Stomach smooth muscle (tissue), 2 donors: Measurements from ENCODE around the gene EGLN2.
"Not testable (repeated sequence)": the region's sequence is repeated elsewhere in the genome, so short reads cannot be mapped to it uniquely, and the experiment has no call there.

Experiments
- H3K27ac ChIP-seq: one replicate; pipeline ENCODE4 v1.7.0; 2013; ENCODE audit warnings: mild to moderate bottlenecking, low read length, inconsistent platforms
- H3K27me3 ChIP-seq, 2 donors: one replicate each; pipeline ENCODE4 v1.7.0; 2013; ENCODE audit warnings: low read length in 2 of 2; ENCODE audit not compliant: insufficient read depth in 2 of 2, control insufficient read depth in 1 of 2
- H3K36me3 ChIP-seq, 2 donors: one replicate each; pipeline ENCODE4 v1.7.0; 2013; ENCODE audit warnings: low read length in 2 of 2; ENCODE audit not compliant: control insufficient read depth in 2 of 2, insufficient read depth in 2 of 2
- H3K4me1 ChIP-seq: one replicate; pipeline ENCODE4 v1.7.0; 2013; ENCODE audit warnings: low read length; ENCODE audit not compliant: control insufficient read depth, insufficient read depth
- H3K4me3 ChIP-seq, 2 donors: one replicate each; pipeline ENCODE4 v1.7.0; 2013; ENCODE audit warnings: low read length in 2 of 2
- H3K9ac ChIP-seq, 2 donors: one replicate each; pipeline ENCODE4 v1.7.0; 2013; ENCODE audit warnings: low read length in 2 of 2, mild to moderate bottlenecking in 1 of 2
- H3K9me3 ChIP-seq, 2 donors: one replicate each; pipeline ENCODE4 v1.7.0; 2013; ENCODE audit warnings: low read length in 2 of 2; ENCODE audit not compliant: control insufficient read depth in 2 of 2
- donor health status: healthy.
- donor health status: Pancreatic carcinoma.

EGLN2 gene

GRCh38 chr19:40776932-40777644 is 21.9 kb upstream of the EGLN2 start:
- H3K9ac ChIP-seq = peak overlapping the region; percentile 74 to 98
- H3K27me3 ChIP-seq = no peaks in the 10 kb centered on the region
- H3K4me1 ChIP-seq = peaks cover 15% of the 10 kb centered on the region
- peak overlapping the region; percentile 98 for H3K27ac ChIP-seq
- H3K9me3 ChIP-seq = no peaks in the 10 kb centered on the region
- peak overlapping the region; percentile 69 to 93 for H3K4me3 ChIP-seq
- H3K36me3 ChIP-seq = peaks cover 0 to 1% of the 10 kb centered on the region in 2 donors

GRCh38 chr19:40777645-40777936 is 21.4 kb upstream of the EGLN2 start:
- no peaks in the 10 kb centered on the region for H3K27me3 ChIP-seq
- H3K9ac ChIP-seq = peak overlapping the region; percentile 74 to 98
- H3K9me3 ChIP-seq = no peaks in the 10 kb centered on the region
- peaks cover 15% of the 10 kb centered on the region for H3K4me1 ChIP-seq
- H3K27ac ChIP-seq = peak overlapping the region; percentile 98
- H3K4me3 ChIP-seq = peak overlapping the region; percentile 69 to 93
- peaks cover 0 to 3% of the 10 kb centered on the region in 2 donors for H3K36me3 ChIP-seq

GRCh38 chr19:40777937-40778705 is 20.9 kb upstream of the EGLN2 start, which contains the start of gene RAB4B:
Gene RAB4B, plus strand, starts transcription at chr19:40778247. Its CDS starts 129 bp downstream, at chr19:40778376.
- Histone ChIP-seq H3K4me1 (peaks cover 15% of the 10 kb centered on the region), H3K9ac (peak within 1 kb of the TSS; percentile 95 to 98), H3K4me3 (peak within 1 kb of the TSS; percentile 78 to 93), H3K9me3 (no peaks in the 10 kb centered on the region), H3K27ac (peak within 1 kb of the TSS; percentile 98), H3K36me3 (peaks cover 0 to 3% of the 10 kb centered on the region in 2 donors), H3K27me3 (no peaks in the 10 kb centered on the region)

- peak overlapping the region; percentile 98 for H3K27ac ChIP-seq
- H3K27me3 ChIP-seq = no peaks in the 10 kb centered on the region
- peak overlapping the region; percentile 78 to 93 for H3K4me3 ChIP-seq
- peak overlapping the region; percentile 83 to 95 for H3K9ac ChIP-seq
- H3K36me3 ChIP-seq = peaks cover 0 to 3% of the 10 kb centered on the region in 2 donors
- no peaks in the 10 kb centered on the region for H3K9me3 ChIP-seq
- H3K4me1 ChIP-seq = peaks cover 15% of the 10 kb centered on the region
These were observed 20.2 kb upstream of the EGLN2 start for GRCh38 chr19:40778706-40779284.

GRCh38 chr19:40780582-40780981 is 18.4 kb upstream of the EGLN2 start:
- H3K4me1 ChIP-seq = peaks cover 15% of the 10 kb centered on the region
- no peaks in the 10 kb centered on the region for H3K27me3 ChIP-seq
- H3K36me3 ChIP-seq = peaks cover 0 to 3% of the 10 kb centered on the region in 2 donors
- H3K4me3 ChIP-seq = no peak overlapping the region
- no peaks in the 10 kb centered on the region for H3K9me3 ChIP-seq
- H3K27ac ChIP-seq = no peak overlapping the region
- H3K9ac ChIP-seq = no peak overlapping the region

GRCh38 chr19:40781140-40781539 is 17.9 kb upstream of the EGLN2 start:
- no peak overlapping the region for H3K27ac ChIP-seq
- H3K4me1 ChIP-seq = peaks cover 15% of the 10 kb centered on the region
- no peaks in the 10 kb centered on the region for H3K27me3 ChIP-seq
- H3K36me3 ChIP-seq = peaks cover 0 to 3% of the 10 kb centered on the region in 2 donors
- no peak overlapping the region for H3K9ac ChIP-seq
- no peak overlapping the region for H3K4me3 ChIP-seq
- H3K9me3 ChIP-seq = no peaks in the 10 kb centered on the region

GRCh38 chr19:40783711-40784110 is 15.3 kb upstream of the EGLN2 start:
- no peaks in the 10 kb centered on the region for H3K27me3 ChIP-seq
- H3K4me3 ChIP-seq = no peak overlapping the region
- H3K27ac ChIP-seq = no peak overlapping the region
- H3K9me3 ChIP-seq = no peaks in the 10 kb centered on the region
- H3K4me1 ChIP-seq = peaks cover 6% of the 10 kb centered on the region
- peaks cover 0 to 5% of the 10 kb centered on the region in 2 donors for H3K36me3 ChIP-seq
- no peak overlapping the region for H3K9ac ChIP-seq

GRCh38 chr19:40784146-40784545 is 14.8 kb upstream of the EGLN2 start:
- H3K4me1 ChIP-seq, H3K9me3 ChIP-seq, H3K9ac ChIP-seq, H3K4me3 ChIP-seq, H3K27me3 ChIP-seq, H3K36me3 ChIP-seq, H3K27ac ChIP-seq: not testable (repeated sequence)

- H3K36me3 ChIP-seq = peaks cover 0 to 8% of the 10 kb centered on the region in 2 donors
- H3K27ac ChIP-seq = no peak overlapping the region
- H3K27me3 ChIP-seq = no peaks in the 10 kb centered on the region
- no peak overlapping the region for H3K9ac ChIP-seq
- no peak overlapping the region for H3K4me3 ChIP-seq
- H3K9me3 ChIP-seq = no peaks in the 10 kb centered on the region
- H3K4me1 ChIP-seq = no peaks in the 10 kb centered on the region
These were observed 13.5 kb upstream of the EGLN2 start for GRCh38 chr19:40785526-40785925.

- H3K4me3 ChIP-seq = no peak overlapping the region
- no peak overlapping the region for H3K27ac ChIP-seq
- no peak overlapping the region for H3K9ac ChIP-seq
- H3K9me3 ChIP-seq = no peaks in the 10 kb centered on the region
- no peaks in the 10 kb centered on the region for H3K4me1 ChIP-seq
- H3K36me3 ChIP-seq = peaks cover 0 to 8% of the 10 kb centered on the region in 2 donors
- H3K27me3 ChIP-seq = no peaks in the 10 kb centered on the region
These were observed 12.6 kb upstream of the EGLN2 start for GRCh38 chr19:40786060-40787037.
